ENCODE results near the gene TRIM24.

GRCh38 chr7:138543739-138544138, 83.7 kb downstream of the TRIM24 start:
- TF ChIP-seq CTCF (IDR thresholded peaks at IDR 0.05) (no peak), POLR2AphosphoS5 (IDR thresholded peaks at IDR 0.05; ENCODE audit: low read depth, low read length) (no peak), TCF7L2 (IDR thresholded peaks at IDR 0.05; ENCODE audit: low read depth, low read length) (no peak), REST (IDR thresholded peaks at IDR 0.05; ENCODE audit: insufficient read depth in 1 of 2, low read depth in 2 of 2, low read length in 1 of 2) (no peak), SIN3A (IDR thresholded peaks at IDR 0.05; ENCODE audit: borderline replicate concordance, insufficient read depth, low read depth, low read length) (no peak)

All from Panc1 (cell line).